Endothelial cell of umbilical vein (primary cell): ENCODE results near the gene LZTS2.

Experiments
- EZH2 ChIP-seq: IDR thresholded peaks from 2 replicates; pipeline ENCODE4 v1.6.1; 2012; ENCODE audit warnings: borderline replicate concordance, low read depth, mild to moderate bottlenecking, moderate library complexity, low read length, inconsistent platforms; ENCODE audit not compliant: severe bottlenecking
- FOS ChIP-seq: IDR thresholded peaks from 2 replicates; pipeline ENCODE4 v1.6.1; 2011; ENCODE audit warnings: mild to moderate bottlenecking, low read length, moderate library complexity, borderline replicate concordance; ENCODE audit not compliant: insufficient read depth
- JUN ChIP-seq: IDR thresholded peaks from 2 replicates; pipeline ENCODE4 v1.6.1; 2011; ENCODE audit warnings: borderline replicate concordance, low read depth; ENCODE audit not compliant: insufficient read length, insufficient read depth
- MYC ChIP-seq: IDR thresholded peaks from one replicate; pipeline ENCODE4 v1.6.1; 2011; ENCODE audit warnings: mild to moderate bottlenecking, low read depth, low read length
- POLR2A ChIP-seq: IDR thresholded peaks from 2 replicates; pipeline ENCODE4 v1.6.1; 2012; ENCODE audit warnings: low read depth, mild to moderate bottlenecking, control low read depth, low read length
- POLR2AphosphoS5 ChIP-seq: IDR thresholded peaks from 2 replicates; pipeline ENCODE4 v1.6.1; 2012; ENCODE audit warnings: low read depth, mild to moderate bottlenecking, control low read depth, low read length, moderate library complexity; ENCODE audit not compliant: insufficient read depth
- TF ChIP-seq, protein P1 (sequence below), 2 donors: IDR thresholded peaks; 1 replicate in 1 of 2; 2 replicates in 1 of 2; pipeline ENCODE4 v1.5.1; 2011; ENCODE audit warnings: low read length in 2 of 2, mild to moderate bottlenecking in 2 of 2, moderate library complexity in 2 of 2, control low read depth in 1 of 2, inconsistent platforms in 1 of 2, low read depth in 1 of 2; ENCODE audit not compliant: insufficient read depth in 1 of 2; ENCODE audit errors: extremely low read depth in 1 of 2

DNA sequence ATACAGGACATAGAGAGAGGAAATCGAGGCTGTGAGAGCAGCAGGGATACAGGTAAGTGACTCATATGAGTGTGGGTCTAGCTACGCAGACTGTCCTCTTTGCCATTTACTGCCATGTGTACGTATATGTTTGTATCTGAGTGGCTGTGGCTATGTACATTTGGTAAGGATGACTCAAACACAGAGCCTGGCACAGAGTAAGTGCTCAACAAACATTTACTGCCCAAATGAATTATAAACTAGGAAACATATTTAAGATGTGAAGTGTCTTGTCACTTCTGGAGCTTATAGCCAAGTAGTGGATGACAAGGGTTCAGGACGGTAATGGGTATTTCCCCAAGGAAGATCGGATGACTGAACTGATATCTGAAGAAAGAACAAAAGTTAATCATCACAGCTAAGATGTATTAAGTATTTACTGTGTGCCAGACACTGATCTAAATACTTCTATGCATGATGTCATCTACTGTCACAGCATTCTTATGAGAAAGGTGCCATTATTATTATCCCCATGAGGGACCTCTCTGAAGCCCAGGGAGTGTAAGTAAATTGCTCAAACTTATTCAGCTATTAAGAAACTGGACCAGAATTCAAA, 18.3 kb upstream of the LZTS2 start:
- TF ChIP-seq POLR2A (no peak), EZH2 (no peak), MYC (no peak), POLR2AphosphoS5 (no peak), FOS (no peak), JUN (no peak)
- TF ChIP-seq, protein P1, sequence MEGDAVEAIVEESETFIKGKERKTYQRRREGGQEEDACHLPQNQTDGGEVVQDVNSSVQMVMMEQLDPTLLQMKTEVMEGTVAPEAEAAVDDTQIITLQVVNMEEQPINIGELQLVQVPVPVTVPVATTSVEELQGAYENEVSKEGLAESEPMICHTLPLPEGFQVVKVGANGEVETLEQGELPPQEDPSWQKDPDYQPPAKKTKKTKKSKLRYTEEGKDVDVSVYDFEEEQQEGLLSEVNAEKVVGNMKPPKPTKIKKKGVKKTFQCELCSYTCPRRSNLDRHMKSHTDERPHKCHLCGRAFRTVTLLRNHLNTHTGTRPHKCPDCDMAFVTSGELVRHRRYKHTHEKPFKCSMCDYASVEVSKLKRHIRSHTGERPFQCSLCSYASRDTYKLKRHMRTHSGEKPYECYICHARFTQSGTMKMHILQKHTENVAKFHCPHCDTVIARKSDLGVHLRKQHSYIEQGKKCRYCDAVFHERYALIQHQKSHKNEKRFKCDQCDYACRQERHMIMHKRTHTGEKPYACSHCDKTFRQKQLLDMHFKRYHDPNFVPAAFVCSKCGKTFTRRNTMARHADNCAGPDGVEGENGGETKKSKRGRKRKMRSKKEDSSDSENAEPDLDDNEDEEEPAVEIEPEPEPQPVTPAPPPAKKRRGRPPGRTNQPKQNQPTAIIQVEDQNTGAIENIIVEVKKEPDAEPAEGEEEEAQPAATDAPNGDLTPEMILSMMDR (IDR thresholded peaks at IDR 0.05; ENCODE audit: extremely low read depth in 1 of 2, insufficient read depth in 1 of 2, low read depth in 1 of 2, low read length in 2 of 2) = no peak
